ENCODE results near the gene IL1RAP.

GRCh38 chr3:190560013-190560895, 46.4 kb downstream of the IL1RAP start:
- no peak for TF ChIP-seq POLR2AphosphoS5 (IDR thresholded peaks at IDR 0.05; ENCODE audit: low read depth)
- no peak for TF ChIP-seq REST (IDR thresholded peaks at IDR 0.05; ENCODE audit: insufficient replicate concordance, low read depth)
- TF ChIP-seq, protein P1, sequence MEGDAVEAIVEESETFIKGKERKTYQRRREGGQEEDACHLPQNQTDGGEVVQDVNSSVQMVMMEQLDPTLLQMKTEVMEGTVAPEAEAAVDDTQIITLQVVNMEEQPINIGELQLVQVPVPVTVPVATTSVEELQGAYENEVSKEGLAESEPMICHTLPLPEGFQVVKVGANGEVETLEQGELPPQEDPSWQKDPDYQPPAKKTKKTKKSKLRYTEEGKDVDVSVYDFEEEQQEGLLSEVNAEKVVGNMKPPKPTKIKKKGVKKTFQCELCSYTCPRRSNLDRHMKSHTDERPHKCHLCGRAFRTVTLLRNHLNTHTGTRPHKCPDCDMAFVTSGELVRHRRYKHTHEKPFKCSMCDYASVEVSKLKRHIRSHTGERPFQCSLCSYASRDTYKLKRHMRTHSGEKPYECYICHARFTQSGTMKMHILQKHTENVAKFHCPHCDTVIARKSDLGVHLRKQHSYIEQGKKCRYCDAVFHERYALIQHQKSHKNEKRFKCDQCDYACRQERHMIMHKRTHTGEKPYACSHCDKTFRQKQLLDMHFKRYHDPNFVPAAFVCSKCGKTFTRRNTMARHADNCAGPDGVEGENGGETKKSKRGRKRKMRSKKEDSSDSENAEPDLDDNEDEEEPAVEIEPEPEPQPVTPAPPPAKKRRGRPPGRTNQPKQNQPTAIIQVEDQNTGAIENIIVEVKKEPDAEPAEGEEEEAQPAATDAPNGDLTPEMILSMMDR (IDR thresholded peaks at IDR 0.05; ENCODE audit: insufficient read depth, low read length), result no peak
- no peak for TF ChIP-seq SPI1 (IDR thresholded peaks at IDR 0.05; ENCODE audit: borderline replicate concordance, low read depth)
- no peak for TF ChIP-seq GABPA (IDR thresholded peaks at IDR 0.05; ENCODE audit: low read depth)
